Stimulated activated CD8-positive, alpha-beta memory T cell treated with anti-CD3 and anti-CD28 coated beads, Interleukin-7, amount 100 ng/mL, for 48 hours (primary cell): Measurements from ENCODE around the gene CDHR5.
A peak's percentile ranks its signal among the peaks of the same experiment; 100 is the strongest.
"Not testable (repeated sequence)": the region's sequence is repeated elsewhere in the genome, so short reads cannot be mapped to it uniquely, and the experiment has no call there.

Experiments
- DNase-seq, 2 donors: peaks; one replicate each; pipeline ENCODE4 v3.0.0-alpha.2; 2020; ENCODE audit warnings: low read depth in 1 of 2; ENCODE audit errors: extremely low read depth in 1 of 2

CDHR5 gene

DNA sequence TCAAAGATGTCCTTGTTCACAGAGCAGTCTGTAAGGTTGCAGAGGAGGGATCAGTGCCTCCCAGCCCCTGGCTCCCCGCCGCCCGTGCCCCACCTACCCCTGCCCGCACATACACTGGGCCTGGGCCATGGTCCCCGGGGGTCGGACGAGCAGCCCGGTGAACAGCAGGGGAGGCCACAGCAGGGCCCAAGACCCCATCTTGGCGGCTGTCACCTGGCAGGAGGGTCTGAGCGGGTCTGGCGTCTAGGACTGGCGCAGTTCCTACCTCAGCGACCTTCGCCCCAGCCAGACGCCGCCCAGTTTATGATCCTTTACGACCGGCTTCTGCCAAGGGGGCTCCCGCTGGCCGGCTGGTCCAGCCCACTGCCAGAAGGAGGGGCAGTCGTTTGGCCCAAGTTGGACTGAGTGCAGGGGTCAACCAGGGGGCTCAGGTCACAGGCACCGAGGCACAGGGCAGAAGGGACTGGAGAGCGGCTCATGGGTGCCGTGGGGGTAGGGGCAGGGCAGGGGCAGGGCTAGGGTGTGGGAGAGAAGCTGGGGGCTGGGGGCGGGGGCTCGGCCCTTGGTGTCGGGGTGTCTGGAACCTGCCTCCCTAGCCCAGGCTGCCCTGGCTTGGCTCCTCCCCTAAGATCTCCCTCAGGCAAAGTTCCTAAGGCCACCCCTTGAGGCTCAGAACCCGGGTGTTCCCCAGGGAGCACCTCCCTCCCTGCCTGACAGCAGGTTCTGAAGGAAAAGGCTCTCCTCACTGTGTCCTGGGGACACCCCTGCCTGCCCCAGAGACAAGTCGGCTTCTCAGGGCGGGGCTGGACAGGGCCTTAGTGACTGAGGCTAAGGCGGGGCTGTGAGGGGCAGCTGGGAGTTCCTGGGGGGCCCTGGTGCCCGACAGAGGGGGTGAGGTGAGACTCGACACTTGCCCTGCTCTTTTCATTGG, at the start of gene CDHR5:
Gene CDHR5 (minus strand): TSS at position 251 of the 931 bp plus-strand sequence. CDS start 53 bp downstream, at position 198.
- no peak for DNase-seq

- DNase-seq: no peak
Observed at GRCh38 chr11:674406-674805, 49.7 kb upstream of the CDHR5 start.

GRCh38 chr11:673866-674265, 49.1 kb upstream of the CDHR5 start:
- DNase-seq: no peak

DNA sequence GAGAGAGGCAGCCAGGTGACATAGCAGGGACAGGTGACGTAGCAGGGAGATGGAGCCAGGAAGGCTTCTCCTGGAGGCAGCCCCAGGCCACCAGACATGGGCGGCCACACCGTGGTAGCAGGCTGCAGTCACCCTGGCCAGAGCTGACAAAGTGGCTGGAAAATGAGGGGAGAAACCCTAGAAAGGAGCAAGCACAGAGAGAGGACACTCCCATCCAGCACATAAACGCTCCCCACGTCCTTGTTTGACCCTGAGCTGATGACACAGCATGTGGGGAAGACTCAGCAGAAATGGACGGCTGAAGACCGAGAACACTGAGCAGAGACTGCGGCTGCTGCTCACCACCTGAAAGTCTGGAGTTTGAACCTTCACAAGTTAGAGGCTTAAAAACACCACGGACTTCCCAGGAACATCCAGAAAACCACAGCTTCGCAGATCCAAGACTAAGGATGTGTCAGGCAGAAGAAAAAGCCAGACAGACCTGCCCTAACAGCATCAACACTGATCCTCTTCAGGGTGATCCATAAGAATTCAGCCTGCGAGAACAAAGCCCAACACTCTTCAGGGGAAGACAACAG, 41.0 kb upstream of the CDHR5 start:
- DNase-seq: no peak

DNA sequence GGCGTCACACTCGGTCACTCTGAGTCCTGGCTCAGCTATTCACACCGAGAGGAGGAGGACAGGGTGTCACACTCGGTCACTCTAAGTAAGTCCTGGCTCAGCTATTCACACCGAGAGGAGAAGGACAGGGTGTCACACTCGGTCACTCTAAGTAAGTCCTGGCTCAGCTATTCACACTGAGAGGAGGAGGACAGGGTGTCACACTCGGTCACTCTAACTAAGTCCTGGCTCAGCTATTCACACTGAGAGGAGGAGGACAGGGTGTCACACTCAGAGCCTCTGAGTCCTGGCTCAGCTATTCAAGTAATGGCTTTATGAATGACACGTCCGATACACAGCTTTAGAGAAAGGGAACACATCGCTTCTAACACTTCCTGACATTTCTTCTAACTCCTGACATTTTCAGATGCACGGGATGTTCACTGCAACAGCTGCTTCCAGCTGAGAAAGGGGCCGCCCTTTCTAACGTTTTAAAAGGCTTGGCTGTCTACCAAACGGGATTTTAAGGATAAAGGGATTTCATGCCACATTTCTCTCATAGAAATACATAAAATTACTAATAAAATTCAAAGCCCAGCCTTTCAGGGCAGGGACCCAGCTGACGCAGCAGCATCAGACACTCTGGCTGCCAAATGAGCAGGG, 40.4 kb upstream of the CDHR5 start:
- DNase-seq: no peak

DNA sequence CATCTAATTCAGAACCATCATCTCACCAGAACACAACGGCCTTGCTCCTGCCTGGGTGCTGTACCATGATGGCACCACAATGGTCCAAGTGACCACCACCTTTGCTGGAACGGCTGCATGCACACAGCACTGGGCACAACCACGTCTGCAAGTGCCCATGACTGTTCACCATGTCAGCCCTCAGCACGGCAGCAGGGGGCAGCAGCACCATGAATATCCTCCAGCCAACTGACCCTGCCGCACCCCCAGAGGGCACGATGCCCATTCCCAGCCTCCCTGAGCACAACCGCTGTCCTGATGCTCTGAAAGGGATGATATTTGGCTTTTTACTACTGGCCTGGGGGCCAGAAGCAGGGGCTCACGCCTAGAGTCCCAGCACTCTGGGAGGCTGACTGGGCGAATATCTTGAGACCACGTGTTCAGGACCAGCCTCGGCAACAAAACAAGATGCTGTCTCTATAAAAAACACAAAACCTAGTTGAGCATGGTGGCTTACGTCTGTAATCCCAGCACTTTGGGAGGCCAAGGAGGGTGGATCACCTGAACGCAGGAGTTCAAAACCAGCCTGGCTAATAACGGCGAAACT, 38.0 kb upstream of the CDHR5 start:
- DNase-seq: peak in 1 of 2 donors; percentile 18

GRCh38 chr11:660681-661444, 36.1 kb upstream of the CDHR5 start:
- no peak for DNase-seq

DNA sequence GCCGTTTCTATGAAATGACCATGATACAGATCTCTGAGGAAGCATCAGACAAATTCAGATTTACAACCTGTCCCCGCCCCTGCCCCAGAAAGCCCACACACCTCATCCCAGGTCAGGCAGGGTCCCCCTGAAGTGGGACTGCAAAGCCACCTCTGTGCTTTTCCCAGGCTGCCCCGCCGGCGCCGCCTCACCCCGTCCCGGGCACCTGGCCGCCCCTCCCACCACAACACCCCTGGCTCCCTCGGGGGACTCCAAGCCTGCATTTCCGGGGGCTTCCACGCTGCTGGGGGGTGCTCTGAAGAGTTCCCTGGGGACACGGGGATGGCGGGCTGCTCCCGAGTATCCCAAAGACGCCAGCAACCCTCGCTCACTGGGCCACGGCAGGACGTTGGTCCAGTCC, 35.5 kb upstream of the CDHR5 start:
- no peak for DNase-seq

DNA sequence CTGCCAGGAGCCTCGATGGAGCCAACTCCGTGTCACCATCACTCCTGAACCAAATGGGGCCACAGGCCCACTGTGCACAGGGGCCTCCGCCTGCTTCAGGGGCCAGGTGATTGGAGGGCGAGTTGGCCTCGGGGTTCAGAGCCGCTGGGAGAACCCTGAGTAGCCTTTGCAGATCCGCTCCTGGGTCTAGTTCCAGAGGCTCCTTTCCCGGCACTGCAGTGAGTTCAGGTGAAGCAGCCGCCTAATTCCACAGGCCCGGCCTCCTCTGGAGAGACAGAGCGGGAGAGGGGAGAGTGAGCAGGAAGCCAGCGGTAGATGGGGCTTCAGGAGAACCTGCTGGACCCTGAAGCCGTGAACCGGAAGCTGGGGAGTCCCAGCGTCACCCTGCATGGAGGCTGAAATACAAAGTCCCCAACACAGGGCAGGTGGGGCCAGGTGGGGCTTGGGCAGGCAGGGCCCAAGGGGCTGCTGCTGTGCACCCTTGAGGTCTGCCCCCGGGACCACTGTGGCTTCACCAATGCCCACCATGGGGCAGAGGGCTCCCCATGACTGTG, 34.9 kb upstream of the CDHR5 start:
- no peak for DNase-seq

GRCh38 chr11:657691-658126, 33.0 kb upstream of the CDHR5 start:
- no peak for DNase-seq

DNA sequence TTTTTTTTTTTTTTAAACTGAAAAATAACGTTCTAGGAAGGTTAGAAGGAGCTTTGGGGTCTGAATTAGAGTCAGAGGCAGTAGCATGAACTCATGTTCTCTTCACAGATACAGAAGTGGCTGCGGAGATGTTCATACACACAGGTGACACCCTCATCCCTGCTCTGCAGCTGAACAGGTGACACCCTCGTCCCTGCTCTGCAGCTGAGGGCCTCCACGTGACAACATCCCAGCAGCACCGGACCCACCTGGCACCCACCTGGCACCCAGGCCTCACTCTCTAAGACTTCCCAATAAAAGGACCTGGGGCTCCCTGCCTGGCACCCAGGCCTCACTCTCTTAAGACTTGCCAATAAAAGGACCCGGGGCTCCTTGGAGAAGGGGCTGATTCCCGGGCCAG, 32.1 kb upstream of the CDHR5 start:
- no peak for DNase-seq

- no peak for DNase-seq
Observed at GRCh38 chr11:656426-656825, 31.7 kb upstream of the CDHR5 start.

- DNase-seq: no peak
Observed at GRCh38 chr11:655036-655726, 30.4 kb upstream of the CDHR5 start.

DNA sequence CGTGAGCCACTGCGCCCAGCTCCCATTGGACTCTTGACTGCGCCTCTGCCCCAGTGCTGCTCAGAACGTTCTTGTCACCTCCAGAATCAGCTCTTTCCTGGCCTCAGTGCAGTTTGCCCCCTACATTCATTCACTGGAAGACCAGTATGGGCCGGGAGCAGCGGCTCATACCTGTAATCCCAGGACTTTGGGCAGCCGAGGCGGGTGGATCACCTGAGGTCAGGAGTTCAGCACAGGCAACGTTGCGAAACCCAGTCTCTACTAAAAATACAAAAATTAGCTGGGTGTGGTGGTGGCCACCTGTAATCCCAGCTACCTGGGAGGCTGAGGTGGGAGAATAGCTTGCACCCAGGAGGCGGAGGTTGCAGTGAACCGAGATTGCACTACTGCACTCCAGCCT, 29.7 kb upstream of the CDHR5 start:
- DNase-seq: not testable (repeated sequence)

GRCh38 chr11:653837-654236, 29.1 kb upstream of the CDHR5 start:
- DNase-seq: no peak

- not testable (repeated sequence) for DNase-seq
Observed at GRCh38 chr11:653136-653535, 28.4 kb upstream of the CDHR5 start.

DNA sequence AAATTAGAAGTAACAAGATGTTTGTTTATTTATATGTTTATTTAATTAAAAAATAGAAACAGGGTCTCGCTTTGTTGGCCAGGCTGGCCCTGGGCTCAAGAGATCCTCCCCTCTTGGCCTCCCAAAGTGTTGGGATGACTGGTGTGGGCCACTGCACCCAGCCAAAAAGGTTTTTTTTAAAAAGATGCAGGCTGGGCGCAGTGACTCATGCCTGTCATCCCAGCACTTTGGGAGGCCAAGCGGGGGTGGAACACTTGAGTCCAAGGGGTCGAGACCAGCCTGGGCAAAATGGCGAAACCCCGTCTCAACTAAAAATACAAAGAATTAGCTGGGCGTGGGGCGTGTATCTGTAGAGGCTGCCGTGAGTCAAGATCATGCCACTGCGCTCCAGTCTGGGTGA, 25.7 kb upstream of the CDHR5 start:
- no peak for DNase-seq

- not testable (repeated sequence) for DNase-seq
Observed at GRCh38 chr11:647672-648158, 23.0 kb upstream of the CDHR5 start.

- no peak for DNase-seq
Observed at GRCh38 chr11:646214-646613, 21.5 kb upstream of the CDHR5 start.

GRCh38 chr11:645536-645935, 20.8 kb upstream of the CDHR5 start:
- no peak for DNase-seq
